ENCODE results near the gene GALK1. TPM values are rescaled to one million over a fixed set of nuclear protein-coding genes. Genes with fewer than 3 reads are reported as not detected.

The GALK1 gene
- total and polyA plus RNA-seq, 9 of the 15 experiments (the other 6 are each of a cell fraction or from before 2014, with no cell fraction given): 0.45 to 51.6 (median 17.4) TPM

- peak; percentile 19; the same call in 1 of the 3 replicates for ATAC-seq
- Histone ChIP-seq H4K20me1 (replicated peaks; ENCODE audit: control insufficient read depth, insufficient read depth, low read length) (peaks cover 3% of the 10 kb centered on the region; the same call in 1 of the 2 replicates), H3K9ac (ENCODE audit: insufficient read depth in 1 of 2, low read depth in 2 of 2, low read length in 2 of 2) (peak overlapping the region in 1 of 2 experiments; percentile 68; a peak in 2 of 4 replicates), H3K27me3 (ENCODE audit: control insufficient read depth in 2 of 2, insufficient read depth in 2 of 2, low read length in 2 of 2) (peaks cover 0 to 5% of the 10 kb centered on the region in 2 experiments; a peak in 2 of 5 replicates), H3K79me2 (ENCODE audit: control insufficient read depth, insufficient read depth, low read length) (no peaks in the 10 kb centered on the region), H3K4me3 (no peak overlapping the region), H3K4me1 (replicated peaks in 1 of 2; ENCODE audit: control insufficient read depth in 2 of 2, insufficient read depth in 2 of 2, low read length in 2 of 2) (peaks cover 0 to 50% of the 10 kb centered on the region in 2 experiments; a peak in 2 of 5 replicates), H3K36me3 (ENCODE audit: control insufficient read depth, insufficient read depth, low read length) (no peaks in the 10 kb centered on the region), H3K9me1 (ENCODE audit: control insufficient read depth, insufficient read depth, low read length) (peaks cover 4% of the 10 kb centered on the region), H3K27ac (ENCODE audit: extremely low read depth, low read depth, low read length) (no peak overlapping the region), H2AFZ (ENCODE audit: low read depth, low read length) (no peak overlapping the region; the same call in 1 of the 2 replicates), H3K4me2 (ENCODE audit: insufficient read depth, low read length) (no peak overlapping the region), H3K9me3 (replicated peaks; ENCODE audit: control insufficient read depth, insufficient read depth, low read depth, low read length) (no peaks in the 10 kb centered on the region)
- no peak for TF ChIP-seq KLF1 (tag; IDR thresholded peaks at IDR 0.05)
- no peak for TF ChIP-seq RBM22 (IDR thresholded peaks at IDR 0.05; ENCODE audit: low read depth, low read length, poor library complexity, severe bottlenecking)
- TF ChIP-seq ZBTB7A (IDR thresholded peaks at IDR 0.05; ENCODE audit: borderline replicate concordance, control insufficient read depth, low read depth, low read length): peak; percentile 25; the same call in 1 of the 2 replicates
- TF ChIP-seq TAF1 (IDR thresholded peaks at IDR 0.05; ENCODE audit: control insufficient read depth, extremely low read depth, insufficient read depth, low read length, severe bottlenecking): no peak
- peak; percentile 81 for TF ChIP-seq ZNF263 (CRISPR knock-in tag; IDR thresholded peaks at IDR 0.05; ENCODE audit: borderline replicate concordance)
- TF ChIP-seq ZBED1 (IDR thresholded peaks at IDR 0.05): no peak
- no peak for TF ChIP-seq POU5F1 (IDR thresholded peaks at IDR 0.05; ENCODE audit: borderline replicate concordance, low read depth, low read length, partially characterized antibody)
- no peak for TF ChIP-seq IRF9 (tag; IDR thresholded peaks at IDR 0.05)
- POLR2A ChIA-PET: interaction anchor here (0.8 to 1.3 kb wide), 5 partner anchors 13 to 749 kb away, joined by 3 to 7 read pairs (median 3); partner anchors contain the start of gene CDR2L
- no TSS peak for BruUV-seq (replicated peaks)
- intact Hi-C loops (cut with micrococcal nuclease): no loop called here
- DNase-seq (ENCODE audit: extremely low read depth in 1 of 4, low spot score in 3 of 4): no peak
- FAIRE-seq: no peak
- in situ Hi-C loops (cut with MboI): no loop called here
- 56% methylated on average over 12 of the region's 20 CpGs for WGBS (ENCODE audit: insufficient coverage, low coverage, missing lambda C conversion rate)
- CTCF ChIA-PET (ENCODE audit: low intra/inter-chr PET ratio): no interaction called here
These were observed 27.6 kb downstream of the GALK1 start for GRCh38 chr17:75737133-75737962.

Measured in K562 (cell line).